Myocyte (in vitro differentiated cells): ENCODE data around the gene CCDC33. TPM values are rescaled to one million over a fixed set of nuclear protein-coding genes. Genes with fewer than 3 reads are reported as not detected.
"Not testable (repeated sequence)": the region's sequence is repeated elsewhere in the genome, so short reads cannot be mapped to it uniquely, and the experiment has no call there.

Experiments used
- DNase-seq: peaks from one replicate; pipeline ENCODE4 v3.0.0-alpha.2; 2012; ENCODE audit warnings: low read depth
- total RNA-seq: library from RNA; depleted of rRNA; stranded (reverse); fragments of >200 nt; gene quantifications from 2 replicates; pipeline ENCODE4 v1.2.3, GENCODE V29; 2014

The CCDC33 gene
- total RNA-seq, 1 donor from 2014 or later, result not detected

GRCh38 chr15:74332611-74333010 is 96.5 kb downstream of the CCDC33 start:
- DNase-seq, result no peak

- DNase-seq, result no peak
These were observed 97.0 kb downstream of the CCDC33 start for GRCh38 chr15:74333093-74333492.

- DNase-seq, result no peak
These were observed 97.5 kb downstream of the CCDC33 start for GRCh38 chr15:74333662-74334061.

- no peak for DNase-seq
These were observed 98.0 kb downstream of the CCDC33 start for GRCh38 chr15:74334127-74334526.

GRCh38 chr15:74335396-74335795 is 99.3 kb downstream of the CCDC33 start:
- DNase-seq, result no peak

- DNase-seq, result no peak
These were observed 100.2 kb downstream of the CCDC33 start for GRCh38 chr15:74336061-74337005.

- no peak for DNase-seq
These were observed 101.0 kb downstream of the CCDC33 start for GRCh38 chr15:74337146-74337545.

GRCh38 chr15:74337607-74338211 is 101.6 kb downstream of the CCDC33 start:
- no peak for DNase-seq

- DNase-seq, result no peak
These were observed 102.5 kb downstream of the CCDC33 start for GRCh38 chr15:74338676-74339075.

GRCh38 chr15:74339371-74339770 is 103.2 kb downstream of the CCDC33 start:
- no peak for DNase-seq

GRCh38 chr15:74340150-74340549 is 104.0 kb downstream of the CCDC33 start:
- DNase-seq, result peak; percentile 47

- no peak for DNase-seq
These were observed 107.1 kb downstream of the CCDC33 start for GRCh38 chr15:74343127-74343796.

GRCh38 chr15:74343797-74344127 is 107.6 kb downstream of the CCDC33 start:
- DNase-seq, result no peak

GRCh38 chr15:74345051-74345450 is 108.9 kb downstream of the CCDC33 start:
- DNase-seq, result no peak

- no peak for DNase-seq
These were observed 111.7 kb downstream of the CCDC33 start for GRCh38 chr15:74347757-74348250.

- DNase-seq, result no peak
These were observed 113.2 kb downstream of the CCDC33 start for GRCh38 chr15:74349241-74349778.

GRCh38 chr15:74350295-74351275 is 114.5 kb downstream of the CCDC33 start:
- no peak for DNase-seq

GRCh38 chr15:74351670-74352069 is 115.5 kb downstream of the CCDC33 start:
- DNase-seq, result no peak

GRCh38 chr15:74352393-74352910 is 116.3 kb downstream of the CCDC33 start:
- no peak for DNase-seq

- not testable (repeated sequence) for DNase-seq
These were observed 117.9 kb downstream of the CCDC33 start for GRCh38 chr15:74353992-74354391.
